Smooth muscle cell (in vitro differentiated cells): ENCODE measurements around the gene ATL1. TPM values are rescaled to one million over a fixed set of nuclear protein-coding genes. Genes with fewer than 3 reads are reported as not detected.
A peak's percentile ranks its signal among the peaks of the same experiment; 100 is the strongest.

Experiments
- DNase-seq: peaks from one replicate; lab custom pipeline; 2025; ENCODE audit not compliant: unreplicated experiment; lab: John Stamatoyannopoulos, UW
- H2AFZ ChIP-seq: fragments of 200-600 bp; sonication (generic); 2 replicates; pipeline ENCODE4 v1.6.0; 2016; ENCODE audit warnings: antibody characterized with exemption, low read depth, mild to moderate bottlenecking
- H3F3A ChIP-seq: fragments of 200-600 bp; sonication (generic); 2 replicates; pipeline ENCODE4 v1.6.0; 2017; ENCODE audit warnings: antibody characterized with exemption, low read depth
- H3K27ac ChIP-seq: fragments of 200-600 bp; sonication (generic); 2 replicates; pipeline ENCODE4 v1.5.1; 2016; ENCODE audit warnings: low read depth, mild to moderate bottlenecking
- H3K27me3 ChIP-seq: fragments of 200-600 bp; sonication (generic); 2 replicates; pipeline ENCODE4 v1.6.1; 2016; ENCODE audit warnings: low read depth, mild to moderate bottlenecking
- H3K36me3 ChIP-seq: fragments of 200-600 bp; sonication (generic); 2 replicates; pipeline ENCODE4 v1.5.1; 2016; ENCODE audit warnings: low read depth
- H3K4me1 ChIP-seq: fragments of 200-600 bp; sonication (generic); 2 replicates; pipeline ENCODE4 v1.5.1; 2016; ENCODE audit warnings: low read depth
- H3K4me2 ChIP-seq: fragments of 200-600 bp; sonication (generic); 2 replicates; pipeline ENCODE4 v1.6.0; 2016; ENCODE audit warnings: mild to moderate bottlenecking
- H3K4me3 ChIP-seq: fragments of 200-600 bp; sonication (generic); 2 replicates; pipeline ENCODE4 v1.5.1; 2016; ENCODE audit warnings: mild to moderate bottlenecking
- H3K79me2 ChIP-seq: fragments of 200-600 bp; sonication (generic); 2 replicates; pipeline ENCODE4 v1.6.0; 2016; ENCODE audit warnings: low read depth, mild to moderate bottlenecking
- H3K9ac ChIP-seq: fragments of 200-600 bp; sonication (generic); 2 replicates; pipeline ENCODE4 v1.6.0; 2016; ENCODE audit warnings: low read depth
- H3K9me3 ChIP-seq: fragments of 200-600 bp; sonication (generic); replicated peaks from 2 replicates; pipeline ENCODE4 v1.5.1; 2016; ENCODE audit warnings: low read depth
- H4K20me1 ChIP-seq: fragments of 200-600 bp; sonication (generic); 2 replicates; pipeline ENCODE4 v1.6.0; 2016; ENCODE audit warnings: low read depth
- WGBS: methylation state at CpG from one replicate; pipeline ENCODE4 v1.1.7; 2016; ENCODE audit warnings: low lambda C conversion rate; 5-methylcytosine and 5-hydroxymethylcytosine counted together
- polyA plus RNA-seq: library from polyadenylated mRNA; unstranded; fragments of >200 nt; fragmentation: Nextera tagmentation; extraction: Ambion mirVana; gene quantifications from 2 replicates; pipeline ENCODE4 v1.2.1, GENCODE V29; 2016
- total RNA-seq: library from RNA; depleted of rRNA; stranded (reverse); fragments of >200 nt; gene quantifications from 2 replicates; pipeline ENCODE4 v1.2.3, GENCODE V29; 2014
- TF ChIP-seq, protein P1 (sequence below): fragments of 200-600 bp; sonication (generic); IDR thresholded peaks from 2 replicates; pipeline ENCODE4 v1.5.1; 2017; ENCODE audit warnings: borderline replicate concordance, mild to moderate bottlenecking, antibody characterized with exemption; ENCODE audit not compliant: insufficient read depth, poor library complexity, severe bottlenecking

Gene ATL1
- total and polyA plus RNA-seq, 2 experiments from 2014 or later, result 1.5 to 2.1 TPM

DNA sequence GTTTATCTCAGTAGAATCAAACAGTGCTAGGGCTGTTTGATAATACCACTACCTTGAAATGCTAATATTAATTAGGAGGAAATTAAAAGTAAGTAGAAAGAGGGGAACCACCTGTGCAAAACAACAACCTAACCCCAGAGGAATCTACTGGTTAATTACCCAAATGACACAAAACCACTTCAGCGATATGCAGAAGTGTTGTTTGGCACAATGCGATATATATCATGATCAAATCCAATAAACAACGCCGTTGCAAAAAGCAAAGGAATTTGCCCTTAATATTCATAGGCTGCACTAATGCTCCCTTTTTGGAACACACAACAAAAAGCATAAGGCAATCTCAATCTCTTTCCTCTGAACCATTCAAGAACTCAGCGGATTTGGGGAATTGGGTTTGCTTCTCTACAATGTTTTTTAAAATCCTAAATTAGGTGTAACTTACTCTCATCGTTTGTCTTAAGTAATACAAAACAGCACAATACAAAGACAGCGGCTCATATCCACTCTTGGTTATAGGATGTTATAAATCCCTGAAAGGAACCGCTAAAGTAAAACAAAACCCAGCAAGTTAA is 29.1 kb upstream of the ATL1 start:
- peaks cover 24% of the 10 kb centered on the region for H3K4me1 ChIP-seq
- no peaks in the 10 kb centered on the region for H3K36me3 ChIP-seq
- no peak overlapping the region for H2AFZ ChIP-seq
- peak overlapping the region; percentile 87 for H3K4me2 ChIP-seq
- H3K27me3 ChIP-seq, result no peaks in the 10 kb centered on the region
- 39% methylated on average over 8 of the region's 8 CpGs for WGBS
- H3F3A ChIP-seq, result peaks cover 3% of the 10 kb centered on the region
- H3K4me3 ChIP-seq, result peak overlapping the region; percentile 66
- peak overlapping the region; percentile 92 for H3K9ac ChIP-seq
- DNase-seq, result no peak
- H4K20me1 ChIP-seq, result peaks cover 56% of the 10 kb centered on the region
- peaks cover 58% of the 10 kb centered on the region for H3K79me2 ChIP-seq
- TF ChIP-seq, protein P1, sequence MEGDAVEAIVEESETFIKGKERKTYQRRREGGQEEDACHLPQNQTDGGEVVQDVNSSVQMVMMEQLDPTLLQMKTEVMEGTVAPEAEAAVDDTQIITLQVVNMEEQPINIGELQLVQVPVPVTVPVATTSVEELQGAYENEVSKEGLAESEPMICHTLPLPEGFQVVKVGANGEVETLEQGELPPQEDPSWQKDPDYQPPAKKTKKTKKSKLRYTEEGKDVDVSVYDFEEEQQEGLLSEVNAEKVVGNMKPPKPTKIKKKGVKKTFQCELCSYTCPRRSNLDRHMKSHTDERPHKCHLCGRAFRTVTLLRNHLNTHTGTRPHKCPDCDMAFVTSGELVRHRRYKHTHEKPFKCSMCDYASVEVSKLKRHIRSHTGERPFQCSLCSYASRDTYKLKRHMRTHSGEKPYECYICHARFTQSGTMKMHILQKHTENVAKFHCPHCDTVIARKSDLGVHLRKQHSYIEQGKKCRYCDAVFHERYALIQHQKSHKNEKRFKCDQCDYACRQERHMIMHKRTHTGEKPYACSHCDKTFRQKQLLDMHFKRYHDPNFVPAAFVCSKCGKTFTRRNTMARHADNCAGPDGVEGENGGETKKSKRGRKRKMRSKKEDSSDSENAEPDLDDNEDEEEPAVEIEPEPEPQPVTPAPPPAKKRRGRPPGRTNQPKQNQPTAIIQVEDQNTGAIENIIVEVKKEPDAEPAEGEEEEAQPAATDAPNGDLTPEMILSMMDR, result no peak
- no peaks in the 10 kb centered on the region for H3K9me3 ChIP-seq
- H3K27ac ChIP-seq, result peak overlapping the region; percentile 84

- peak overlapping the region; percentile 84 for H3K27ac ChIP-seq
- H3K9ac ChIP-seq, result peak overlapping the region; percentile 92
- no peaks in the 10 kb centered on the region for H3K9me3 ChIP-seq
- peaks cover 3% of the 10 kb centered on the region for H3F3A ChIP-seq
- peak overlapping the region; percentile 37 for H2AFZ ChIP-seq
- H3K36me3 ChIP-seq, result no peaks in the 10 kb centered on the region
- H3K79me2 ChIP-seq, result peaks cover 49% of the 10 kb centered on the region
- TF ChIP-seq, protein P1, result no peak
- 3% methylated on average over 44 of the region's 82 CpGs for WGBS
- H3K4me1 ChIP-seq, result peaks cover 24% of the 10 kb centered on the region
- H3K27me3 ChIP-seq, result no peaks in the 10 kb centered on the region
- H3K4me2 ChIP-seq, result peak overlapping the region; percentile 87
- H3K4me3 ChIP-seq, result peak overlapping the region; percentile 66
- H4K20me1 ChIP-seq, result peaks cover 46% of the 10 kb centered on the region
- peak; percentile 32 for DNase-seq
Measured at GRCh38 chr14:50531595-50532501, 28.1 kb upstream of the ATL1 start.

- Histone ChIP-seq H4K20me1 (peaks cover 38% of the 10 kb centered on the region), H3K4me2 (peak within 1 kb of the TSS; percentile 87), H3K79me2 (peaks cover 40% of the 10 kb centered on the region), H3F3A (peaks cover 3% of the 10 kb centered on the region), H2AFZ (peak within 1 kb of the TSS; percentile 75), H3K27ac (peak within 1 kb of the TSS; percentile 84), H3K27me3 (no peaks in the 10 kb centered on the region), H3K9ac (peak within 1 kb of the TSS; percentile 92), H3K4me1 (peaks cover 24% of the 10 kb centered on the region), H3K9me3 (no peaks in the 10 kb centered on the region), H3K36me3 (no peaks in the 10 kb centered on the region), H3K4me3 (peak within 1 kb of the TSS; percentile 66)
- TF ChIP-seq, protein P1, result peak; percentile 83
- peak; percentile 69 for DNase-seq
- WGBS, result 3% methylated on average over 26 of the region's 60 CpGs
Measured at GRCh38 chr14:50532502-50533240, 27.3 kb upstream of the ATL1 start, which contains the start of gene MAP4K5. MAP4K5 (minus strand) TSS chr14:50532569; CDS start chr14:50532049, 520 bp downstream.
